Measurements from ENCODE around the gene PNPLA1.

PNPLA1 gene, protein sequence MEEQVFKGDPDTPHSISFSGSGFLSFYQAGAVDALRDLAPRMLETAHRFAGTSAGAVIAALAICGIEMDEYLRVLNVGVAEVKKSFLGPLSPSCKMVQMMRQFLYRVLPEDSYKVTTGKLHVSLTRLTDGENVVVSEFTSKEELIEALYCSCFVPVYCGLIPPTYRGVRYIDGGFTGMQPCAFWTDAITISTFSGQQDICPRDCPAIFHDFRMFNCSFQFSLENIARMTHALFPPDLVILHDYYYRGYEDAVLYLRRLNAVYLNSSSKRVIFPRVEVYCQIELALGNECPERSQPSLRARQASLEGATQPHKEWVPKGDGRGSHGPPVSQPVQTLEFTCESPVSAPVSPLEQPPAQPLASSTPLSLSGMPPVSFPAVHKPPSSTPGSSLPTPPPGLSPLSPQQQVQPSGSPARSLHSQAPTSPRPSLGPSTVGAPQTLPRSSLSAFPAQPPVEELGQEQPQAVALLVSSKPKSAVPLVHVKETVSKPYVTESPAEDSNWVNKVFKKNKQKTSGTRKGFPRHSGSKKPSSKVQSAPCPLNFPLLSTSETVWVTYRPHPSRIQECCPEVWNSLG

DNA sequence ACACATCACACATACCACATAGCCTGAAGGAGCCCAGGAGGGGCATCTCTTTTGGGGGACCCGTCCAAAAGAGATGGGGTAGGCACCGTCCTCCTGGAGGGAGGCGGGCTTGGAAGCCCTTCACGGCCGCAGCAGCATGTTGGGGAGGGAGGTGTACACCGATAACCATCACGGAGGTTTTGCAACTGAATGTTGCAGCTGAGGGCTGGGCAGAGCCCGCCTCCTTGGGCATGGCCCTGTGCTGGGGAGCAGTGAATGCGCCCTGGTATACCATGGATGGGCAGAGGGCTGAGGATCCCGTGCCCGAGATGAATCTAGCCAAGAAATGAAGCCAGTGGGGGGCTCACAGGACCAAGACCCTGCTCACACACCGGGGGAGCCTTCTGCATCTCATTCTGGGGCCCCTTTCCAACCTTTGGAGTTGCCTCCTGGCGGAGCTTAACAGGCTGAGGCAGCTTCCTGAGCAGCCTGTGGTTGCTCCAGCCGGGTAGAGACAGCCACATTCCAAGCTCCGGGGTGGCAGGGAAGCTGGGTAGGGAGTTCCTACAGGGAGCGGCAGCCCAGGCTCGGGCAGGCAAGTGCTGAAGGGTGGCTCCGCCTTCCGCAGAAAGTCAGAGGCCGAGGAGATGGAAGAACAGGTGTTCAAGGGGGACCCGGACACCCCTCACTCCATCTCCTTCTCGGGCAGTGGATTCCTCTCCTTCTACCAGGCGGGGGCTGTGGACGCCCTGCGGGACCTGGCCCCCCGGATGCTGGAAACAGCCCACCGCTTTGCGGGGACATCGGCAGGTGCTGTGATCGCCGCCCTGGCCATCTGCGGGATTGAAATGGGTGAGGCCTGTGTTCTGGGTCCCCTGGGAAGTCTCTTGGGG is at the start of gene PNPLA1:
Gene PNPLA1 (plus strand): TSS at position 227 of the 872 bp plus-strand sequence. CDS start 400 bp downstream, at position 627.
- no peak for TF ChIP-seq EP300 (IDR thresholded peaks at IDR 0.05; ENCODE audit: borderline replicate concordance)
- TF ChIP-seq TAF1 (IDR thresholded peaks at IDR 0.05; ENCODE audit: low read depth) = no peak
- TF ChIP-seq MAX (IDR thresholded peaks at IDR 0.05) = no peak
- no peak for TF ChIP-seq TCF12 (IDR thresholded peaks at IDR 0.05; ENCODE audit: low read depth)
- TF ChIP-seq ZBTB7A (IDR thresholded peaks at IDR 0.05; ENCODE audit: low read depth) = no peak
- no peak for TF ChIP-seq FOXM1 (IDR thresholded peaks at IDR 0.05; ENCODE audit: borderline replicate concordance, low read depth)
- no peak for TF ChIP-seq RAD21 (IDR thresholded peaks at IDR 0.05; ENCODE audit: low read depth)
- TF ChIP-seq CREB1 (IDR thresholded peaks at IDR 0.05; ENCODE audit: low read depth) = no peak

DNA sequence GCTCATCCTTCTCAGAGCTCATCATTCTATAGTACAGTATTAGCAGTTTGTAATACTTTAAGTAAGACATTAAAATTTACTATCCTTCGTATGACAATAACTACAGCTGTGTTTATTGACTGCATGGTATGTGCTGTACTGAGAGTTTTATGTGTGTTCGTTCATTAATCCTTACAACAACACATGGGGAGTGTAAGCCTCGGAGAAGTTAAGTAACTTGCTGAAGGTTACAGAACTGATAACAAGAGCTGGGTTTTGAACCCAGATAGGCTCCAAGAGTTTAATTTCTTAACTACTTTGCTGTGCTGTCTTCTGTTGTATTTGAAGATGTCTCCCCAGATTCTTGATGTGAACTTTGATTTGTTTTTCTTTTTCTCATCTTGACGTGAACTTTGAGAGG is 49.6 kb upstream of the PNPLA1 start:
- TF ChIP-seq EP300 (IDR thresholded peaks at IDR 0.05; ENCODE audit: borderline replicate concordance) = no peak

- TF ChIP-seq USF1 (IDR thresholded peaks at IDR 0.05) (no peak), TAF1 (IDR thresholded peaks at IDR 0.05; ENCODE audit: low read depth) (no peak)
Observed at GRCh38 chr6:36221674-36222073, 48.2 kb upstream of the PNPLA1 start.

DNA sequence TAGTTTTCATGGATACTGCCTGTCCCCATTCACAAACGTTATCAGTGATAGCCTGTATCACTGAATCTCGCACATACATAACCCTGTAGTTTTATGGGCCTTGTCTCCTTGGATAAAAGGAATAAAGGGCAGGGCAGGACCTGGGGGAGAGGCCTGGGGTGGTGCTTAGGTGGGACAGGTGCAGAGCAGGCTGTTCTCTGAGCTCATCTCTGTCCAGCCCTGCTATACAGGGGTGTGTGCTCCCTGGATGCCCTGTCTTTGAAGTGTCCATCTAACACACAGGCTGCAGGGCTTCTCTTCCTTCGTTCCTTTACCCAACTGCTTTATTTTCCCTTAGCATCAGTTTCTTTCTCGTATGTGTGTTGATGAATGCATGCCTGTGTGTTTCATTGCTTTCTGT is 46.9 kb upstream of the PNPLA1 start:
- TF ChIP-seq TCF12 (IDR thresholded peaks at IDR 0.05; ENCODE audit: low read depth) = no peak
- no peak for TF ChIP-seq NFIC (IDR thresholded peaks at IDR 0.05)
- no peak for TF ChIP-seq ZBTB7A (IDR thresholded peaks at IDR 0.05; ENCODE audit: low read depth)
- TF ChIP-seq MAX (IDR thresholded peaks at IDR 0.05) = no peak
- TF ChIP-seq CEBPB (IDR thresholded peaks at IDR 0.05) = no peak
- no peak for TF ChIP-seq CREB1 (IDR thresholded peaks at IDR 0.05; ENCODE audit: low read depth)
- no peak for TF ChIP-seq TAF1 (IDR thresholded peaks at IDR 0.05; ENCODE audit: low read depth)
- TF ChIP-seq TEAD4 (IDR thresholded peaks at IDR 0.05) = no peak
- no peak for TF ChIP-seq EP300 (IDR thresholded peaks at IDR 0.05; ENCODE audit: borderline replicate concordance)
- TF ChIP-seq, protein P1, sequence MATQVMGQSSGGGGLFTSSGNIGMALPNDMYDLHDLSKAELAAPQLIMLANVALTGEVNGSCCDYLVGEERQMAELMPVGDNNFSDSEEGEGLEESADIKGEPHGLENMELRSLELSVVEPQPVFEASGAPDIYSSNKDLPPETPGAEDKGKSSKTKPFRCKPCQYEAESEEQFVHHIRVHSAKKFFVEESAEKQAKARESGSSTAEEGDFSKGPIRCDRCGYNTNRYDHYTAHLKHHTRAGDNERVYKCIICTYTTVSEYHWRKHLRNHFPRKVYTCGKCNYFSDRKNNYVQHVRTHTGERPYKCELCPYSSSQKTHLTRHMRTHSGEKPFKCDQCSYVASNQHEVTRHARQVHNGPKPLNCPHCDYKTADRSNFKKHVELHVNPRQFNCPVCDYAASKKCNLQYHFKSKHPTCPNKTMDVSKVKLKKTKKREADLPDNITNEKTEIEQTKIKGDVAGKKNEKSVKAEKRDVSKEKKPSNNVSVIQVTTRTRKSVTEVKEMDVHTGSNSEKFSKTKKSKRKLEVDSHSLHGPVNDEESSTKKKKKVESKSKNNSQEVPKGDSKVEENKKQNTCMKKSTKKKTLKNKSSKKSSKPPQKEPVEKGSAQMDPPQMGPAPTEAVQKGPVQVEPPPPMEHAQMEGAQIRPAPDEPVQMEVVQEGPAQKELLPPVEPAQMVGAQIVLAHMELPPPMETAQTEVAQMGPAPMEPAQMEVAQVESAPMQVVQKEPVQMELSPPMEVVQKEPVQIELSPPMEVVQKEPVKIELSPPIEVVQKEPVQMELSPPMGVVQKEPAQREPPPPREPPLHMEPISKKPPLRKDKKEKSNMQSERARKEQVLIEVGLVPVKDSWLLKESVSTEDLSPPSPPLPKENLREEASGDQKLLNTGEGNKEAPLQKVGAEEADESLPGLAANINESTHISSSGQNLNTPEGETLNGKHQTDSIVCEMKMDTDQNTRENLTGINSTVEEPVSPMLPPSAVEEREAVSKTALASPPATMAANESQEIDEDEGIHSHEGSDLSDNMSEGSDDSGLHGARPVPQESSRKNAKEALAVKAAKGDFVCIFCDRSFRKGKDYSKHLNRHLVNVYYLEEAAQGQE (IDR thresholded peaks at IDR 0.05; ENCODE audit: low read depth) = no peak
- no peak for TF ChIP-seq FOXM1 (IDR thresholded peaks at IDR 0.05; ENCODE audit: borderline replicate concordance, low read depth)
- TF ChIP-seq USF1 (IDR thresholded peaks at IDR 0.05) = no peak
- no peak for TF ChIP-seq EGR1 (IDR thresholded peaks at IDR 0.05)
- no peak for TF ChIP-seq RAD21 (IDR thresholded peaks at IDR 0.05; ENCODE audit: low read depth)
- TF ChIP-seq YY1 (IDR thresholded peaks at IDR 0.05; ENCODE audit: low read depth) = no peak

DNA sequence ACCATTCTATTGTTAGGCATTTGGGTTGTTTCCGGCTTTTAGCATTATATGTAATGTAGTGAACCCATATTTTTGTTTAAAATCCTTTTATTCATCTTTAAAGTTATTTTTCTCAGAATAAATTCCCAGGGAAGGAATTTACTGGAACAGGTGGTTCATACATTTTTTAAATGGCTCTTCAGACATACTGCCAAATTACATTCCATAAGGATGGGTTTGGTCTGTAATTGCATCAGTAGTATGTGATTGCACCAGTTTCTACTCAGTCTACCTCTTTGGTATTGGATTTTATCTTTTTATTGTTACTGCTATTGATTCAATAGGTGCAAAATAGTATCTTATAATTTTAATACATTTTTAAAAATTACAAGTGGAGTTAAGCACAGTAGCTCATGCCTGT is 46.2 kb upstream of the PNPLA1 start:
- TF ChIP-seq MAX (IDR thresholded peaks at IDR 0.05) (no peak), EGR1 (IDR thresholded peaks at IDR 0.05) (no peak), YY1 (IDR thresholded peaks at IDR 0.05; ENCODE audit: low read depth) (no peak), CEBPB (IDR thresholded peaks at IDR 0.05) (no peak), ZBTB7A (IDR thresholded peaks at IDR 0.05; ENCODE audit: low read depth) (no peak), FOXM1 (IDR thresholded peaks at IDR 0.05; ENCODE audit: borderline replicate concordance, low read depth) (no peak)

- no peak for TF ChIP-seq YY1 (IDR thresholded peaks at IDR 0.05; ENCODE audit: low read depth)
- no peak for TF ChIP-seq TAF1 (IDR thresholded peaks at IDR 0.05; ENCODE audit: low read depth)
Observed at GRCh38 chr6:36224918-36225461, 44.9 kb upstream of the PNPLA1 start.

- TF ChIP-seq CEBPB (IDR thresholded peaks at IDR 0.05) (no peak), EGR1 (IDR thresholded peaks at IDR 0.05) (no peak), FOXM1 (IDR thresholded peaks at IDR 0.05; ENCODE audit: borderline replicate concordance, low read depth) (no peak), USF1 (IDR thresholded peaks at IDR 0.05) (no peak), ZBTB7A (IDR thresholded peaks at IDR 0.05; ENCODE audit: low read depth) (no peak), TCF12 (IDR thresholded peaks at IDR 0.05; ENCODE audit: low read depth) (no peak), TEAD4 (IDR thresholded peaks at IDR 0.05) (no peak)
Observed at GRCh38 chr6:36226438-36227047, 43.3 kb upstream of the PNPLA1 start.
